ENCODE results near the gene GPR158. TPM values are rescaled to one million over a fixed set of nuclear protein-coding genes. Genes with fewer than 3 reads are reported as not detected.

GPR158 gene
- total RNA-seq, 1 experiment from 2014 or later = 2.9 TPM

GRCh38 chr10:25357269-25357668 lies 182.5 kb downstream of the GPR158 start:
- DNase-seq (ENCODE audit: low read depth, low spot score) = no peak
- Histone ChIP-seq H3K9me2 (ENCODE audit: insufficient read depth) (no peaks in the 10 kb centered on the region), H3K4me1 (ENCODE audit: control insufficient read depth in 1 of 2, insufficient read depth in 2 of 2, low read length in 2 of 2) (no peaks in the 10 kb centered on the region), H3K9me3 (ENCODE audit: control insufficient read depth in 1 of 2, insufficient read depth in 1 of 2, low read depth in 1 of 2, low read length in 2 of 2) (peaks cover 5 to 25% of the 10 kb centered on the region in 2 experiments; a peak in 2 of 4 replicates), H3K27ac (ENCODE audit: low read depth, low read length) (no peak overlapping the region), H3K27me3 (ENCODE audit: insufficient read depth, low read length) (no peaks in the 10 kb centered on the region), H3K79me2 (ENCODE audit: insufficient read depth, low read length) (no peaks in the 10 kb centered on the region), H4K20me1 (ENCODE audit: insufficient read depth) (no peaks in the 10 kb centered on the region), H3K9ac (ENCODE audit: low read length) (no peak overlapping the region), H3K36me3 (ENCODE audit: control insufficient read depth in 1 of 2, insufficient read depth in 2 of 2, low read length in 2 of 2) (no peaks in the 10 kb centered on the region), H3K4me3 (replicated peaks in 1 of 2; ENCODE audit: low read depth in 1 of 2, low read length in 2 of 2) (no peak overlapping the region), H3K4me2 (ENCODE audit: low read length) (no peak overlapping the region), H2AFZ (ENCODE audit: low read depth, low read length, poor library complexity, severe bottlenecking) (no peak overlapping the region)
- TF ChIP-seq FOSL1 (IDR thresholded peaks at IDR 0.05; ENCODE audit: low read depth) = no peak
- TF ChIP-seq SP1 (IDR thresholded peaks at IDR 0.05; ENCODE audit: low read depth) = no peak
- no peak for TF ChIP-seq CEBPB (IDR thresholded peaks at IDR 0.05; ENCODE audit: low read depth)
- no peak for TF ChIP-seq SIN3A (IDR thresholded peaks at IDR 0.05; ENCODE audit: low read depth)
- TF ChIP-seq RAD21 (IDR thresholded peaks at IDR 0.05; ENCODE audit: low read depth) = no peak
- no peak for TF ChIP-seq REST (IDR thresholded peaks at IDR 0.05; ENCODE audit: low read depth)
- TF ChIP-seq, protein P1, sequence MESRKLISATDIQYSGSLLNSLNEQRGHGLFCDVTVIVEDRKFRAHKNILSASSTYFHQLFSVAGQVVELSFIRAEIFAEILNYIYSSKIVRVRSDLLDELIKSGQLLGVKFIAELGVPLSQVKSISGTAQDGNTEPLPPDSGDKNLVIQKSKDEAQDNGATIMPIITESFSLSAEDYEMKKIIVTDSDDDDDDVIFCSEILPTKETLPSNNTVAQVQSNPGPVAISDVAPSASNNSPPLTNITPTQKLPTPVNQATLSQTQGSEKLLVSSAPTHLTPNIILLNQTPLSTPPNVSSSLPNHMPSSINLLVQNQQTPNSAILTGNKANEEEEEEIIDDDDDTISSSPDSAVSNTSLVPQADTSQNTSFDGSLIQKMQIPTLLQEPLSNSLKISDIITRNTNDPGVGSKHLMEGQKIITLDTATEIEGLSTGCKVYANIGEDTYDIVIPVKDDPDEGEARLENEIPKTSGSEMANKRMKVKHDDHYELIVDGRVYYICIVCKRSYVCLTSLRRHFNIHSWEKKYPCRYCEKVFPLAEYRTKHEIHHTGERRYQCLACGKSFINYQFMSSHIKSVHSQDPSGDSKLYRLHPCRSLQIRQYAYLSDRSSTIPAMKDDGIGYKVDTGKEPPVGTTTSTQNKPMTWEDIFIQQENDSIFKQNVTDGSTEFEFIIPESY (IDR thresholded peaks at IDR 0.05; ENCODE audit: extremely low read depth, insufficient replicate concordance, low read length) = no peak
- no peak for TF ChIP-seq ZNF274 (IDR thresholded peaks at IDR 0.05; ENCODE audit: low read depth, low read length)
- TF ChIP-seq POLR2AphosphoS5 (IDR thresholded peaks at IDR 0.05; ENCODE audit: low read depth, low read length) = no peak
- TF ChIP-seq, protein P2, sequence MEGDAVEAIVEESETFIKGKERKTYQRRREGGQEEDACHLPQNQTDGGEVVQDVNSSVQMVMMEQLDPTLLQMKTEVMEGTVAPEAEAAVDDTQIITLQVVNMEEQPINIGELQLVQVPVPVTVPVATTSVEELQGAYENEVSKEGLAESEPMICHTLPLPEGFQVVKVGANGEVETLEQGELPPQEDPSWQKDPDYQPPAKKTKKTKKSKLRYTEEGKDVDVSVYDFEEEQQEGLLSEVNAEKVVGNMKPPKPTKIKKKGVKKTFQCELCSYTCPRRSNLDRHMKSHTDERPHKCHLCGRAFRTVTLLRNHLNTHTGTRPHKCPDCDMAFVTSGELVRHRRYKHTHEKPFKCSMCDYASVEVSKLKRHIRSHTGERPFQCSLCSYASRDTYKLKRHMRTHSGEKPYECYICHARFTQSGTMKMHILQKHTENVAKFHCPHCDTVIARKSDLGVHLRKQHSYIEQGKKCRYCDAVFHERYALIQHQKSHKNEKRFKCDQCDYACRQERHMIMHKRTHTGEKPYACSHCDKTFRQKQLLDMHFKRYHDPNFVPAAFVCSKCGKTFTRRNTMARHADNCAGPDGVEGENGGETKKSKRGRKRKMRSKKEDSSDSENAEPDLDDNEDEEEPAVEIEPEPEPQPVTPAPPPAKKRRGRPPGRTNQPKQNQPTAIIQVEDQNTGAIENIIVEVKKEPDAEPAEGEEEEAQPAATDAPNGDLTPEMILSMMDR (IDR thresholded peaks at IDR 0.05 in 2 of 3, conservative IDR thresholded peaks at IDR 0.05 in 1 of 3; ENCODE audit: borderline replicate concordance in 1 of 3, insufficient read depth in 1 of 3, low read depth in 2 of 3, low read length in 2 of 3) = no peak
- TF ChIP-seq ELF1 (IDR thresholded peaks at IDR 0.05; ENCODE audit: borderline replicate concordance, low read depth) = no peak
- no peak for TF ChIP-seq YY1 (IDR thresholded peaks at IDR 0.05; ENCODE audit: extremely low read depth, insufficient replicate concordance, low read depth, low read length)
- no peak for TF ChIP-seq ATF3 (IDR thresholded peaks at IDR 0.05)
- TF ChIP-seq MAX (IDR thresholded peaks at IDR 0.05) = no peak
- no peak for TF ChIP-seq ZFX (IDR thresholded peaks at IDR 0.05)
- CTCF ChIA-PET = no interaction called here
- intact Hi-C loops (cut with micrococcal nuclease) = no loop called here
- ATAC-seq = no peak
- POLR2A ChIA-PET = no interaction called here
- RAD21 ChIA-PET (ENCODE audit: low non-redundant PET in 1 of 2, low total read pairs in 2 of 2, uncharacterized antibody in 2 of 2, unreplicated experiment in 2 of 2) = no interaction called here
- BruUV-seq (replicated peaks) = no TSS peak
